ENCODE results near the gene NR5A1. TPM values are rescaled to one million over a fixed set of nuclear protein-coding genes. Genes with fewer than 3 reads are reported as not detected.

The NR5A1 gene
- total RNA-seq, 2 donors from 2014 or later: not detected

GRCh38 chr9:124456341-124457078 is 50.7 kb downstream of the NR5A1 start:
- peaks cover 5% of the 10 kb centered on the region for H3K27me3 Mint-ChIP-seq
- H3K36me3 Mint-ChIP-seq (ENCODE audit: low read depth): no peaks in the 10 kb centered on the region
- no peaks in the 10 kb centered on the region for H3K4me1 Mint-ChIP-seq
- no peak for ATAC-seq (replicated peaks)
- H3K9me3 Mint-ChIP-seq: no peaks in the 10 kb centered on the region
- H3K27ac Mint-ChIP-seq: no peak overlapping the region
- H3K4me3 Mint-ChIP-seq: no peak overlapping the region

DNA sequence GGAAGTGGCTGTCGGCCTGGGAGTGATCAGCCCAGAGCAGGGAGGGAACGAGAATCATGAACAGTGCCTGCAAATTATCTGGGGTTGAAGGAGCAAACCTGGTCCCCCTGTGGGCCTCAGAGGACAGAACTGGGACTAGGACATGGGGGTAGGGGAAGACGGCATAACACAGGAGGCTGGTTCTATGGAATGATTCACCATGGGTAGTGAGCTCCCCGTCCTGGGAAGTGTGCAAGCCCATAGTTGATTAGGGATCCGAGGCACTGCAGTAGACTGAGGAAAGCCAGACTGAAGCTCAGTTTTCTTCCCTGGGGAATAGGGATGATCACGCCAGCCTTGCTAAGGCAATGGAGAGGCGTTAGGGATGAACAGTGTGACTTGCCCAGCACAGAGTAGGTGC is 51.4 kb downstream of the NR5A1 start:
- H3K9me3 Mint-ChIP-seq: no peaks in the 10 kb centered on the region
- H3K27me3 Mint-ChIP-seq: peaks cover 10% of the 10 kb centered on the region
- H3K27ac Mint-ChIP-seq: no peak overlapping the region
- no peaks in the 10 kb centered on the region for H3K36me3 Mint-ChIP-seq (ENCODE audit: low read depth)
- no peak for ATAC-seq (replicated peaks)
- no peak overlapping the region for H3K4me3 Mint-ChIP-seq
- no peaks in the 10 kb centered on the region for H3K4me1 Mint-ChIP-seq

DNA sequence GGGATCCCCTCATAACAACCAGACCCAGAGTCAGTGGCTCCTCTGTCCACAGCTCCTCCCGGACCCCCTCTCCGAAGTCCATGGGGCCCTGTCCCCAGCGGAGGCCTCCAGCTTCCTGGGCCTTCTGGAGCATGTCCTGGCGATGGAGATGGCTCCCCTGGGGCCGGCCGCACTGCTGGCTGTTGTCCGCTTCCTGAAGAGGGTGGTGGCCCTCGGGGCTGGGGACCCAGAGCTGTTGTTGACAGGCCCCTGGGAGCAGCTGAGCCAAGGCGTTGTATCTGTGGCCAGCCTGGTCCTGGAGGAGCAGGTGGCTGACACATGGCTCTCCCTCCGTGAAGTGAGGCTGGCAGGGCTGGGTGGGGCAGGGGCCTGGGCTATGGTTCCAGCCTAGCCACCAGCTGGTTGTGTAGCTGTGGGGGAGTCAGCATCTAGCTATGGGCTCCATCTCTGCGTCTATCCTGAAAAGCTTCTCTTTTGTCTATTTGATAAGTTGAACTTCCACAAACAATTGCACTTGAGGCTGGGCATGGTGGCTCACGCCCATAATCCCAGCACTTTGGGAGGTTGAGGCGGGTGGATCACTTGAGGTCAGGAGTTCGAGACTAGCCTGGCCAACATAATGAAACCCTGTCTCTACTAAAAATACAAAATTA is 52.3 kb downstream of the NR5A1 start:
- no peak overlapping the region for H3K27ac Mint-ChIP-seq

DNA sequence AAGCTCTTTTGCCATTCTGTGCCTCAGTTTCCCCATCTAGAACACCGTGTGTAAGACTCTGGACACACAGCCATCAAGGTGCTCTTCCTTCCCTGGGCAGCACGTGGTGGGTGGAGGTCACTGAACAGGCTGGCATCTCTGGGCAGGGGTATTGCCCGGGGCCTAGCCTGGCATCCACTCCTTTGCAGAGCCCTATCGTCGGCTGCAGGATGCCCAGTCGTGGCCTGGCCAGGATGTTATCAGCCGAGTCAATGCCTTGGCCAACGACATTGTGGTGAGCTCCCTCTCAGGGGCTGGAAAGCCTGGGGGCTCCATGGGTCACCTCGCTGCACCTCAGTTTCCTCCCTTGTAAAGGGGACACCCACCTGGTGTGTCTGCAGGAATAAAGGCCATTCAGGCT is 52.9 kb downstream of the NR5A1 start:
- Mint-ChIP-seq H3K27me3 (peaks cover 14% of the 10 kb centered on the region), H3K27ac (no peak overlapping the region), H3K4me1 (no peaks in the 10 kb centered on the region), H3K9me3 (no peaks in the 10 kb centered on the region), H3K36me3 (ENCODE audit: low read depth) (no peaks in the 10 kb centered on the region), H3K4me3 (no peak overlapping the region)
- ATAC-seq (replicated peaks): no peak

More for the DNA sequence above, 52.3 kb downstream of the NR5A1 start:
- Mint-ChIP-seq H3K27me3 (peaks cover 11% of the 10 kb centered on the region), H3K9me3 (no peaks in the 10 kb centered on the region), H3K4me1 (no peaks in the 10 kb centered on the region), H3K36me3 (ENCODE audit: low read depth) (no peaks in the 10 kb centered on the region), H3K4me3 (no peak overlapping the region)
- no peak for ATAC-seq (replicated peaks)

GRCh38 chr9:124453586-124454191 is 53.5 kb downstream of the NR5A1 start:
- Mint-ChIP-seq H3K27ac (no peak overlapping the region), H3K4me1 (no peaks in the 10 kb centered on the region), H3K36me3 (ENCODE audit: low read depth) (no peaks in the 10 kb centered on the region), H3K4me3 (no peak overlapping the region), H3K9me3 (no peaks in the 10 kb centered on the region), H3K27me3 (peaks cover 14% of the 10 kb centered on the region)
- ATAC-seq (replicated peaks): no peak

- H3K4me1 Mint-ChIP-seq: no peaks in the 10 kb centered on the region
- no peak overlapping the region for H3K4me3 Mint-ChIP-seq
- H3K27me3 Mint-ChIP-seq: peaks cover 14% of the 10 kb centered on the region
- H3K36me3 Mint-ChIP-seq (ENCODE audit: low read depth): no peaks in the 10 kb centered on the region
- no peaks in the 10 kb centered on the region for H3K9me3 Mint-ChIP-seq
- no peak overlapping the region for H3K27ac Mint-ChIP-seq
- ATAC-seq (replicated peaks): no peak
Observed at GRCh38 chr9:124452841-124453585, 54.2 kb downstream of the NR5A1 start.

GRCh38 chr9:124452326-124452725 is 54.9 kb downstream of the NR5A1 start:
- H3K9me3 Mint-ChIP-seq: no peaks in the 10 kb centered on the region
- no peak for ATAC-seq (replicated peaks)
- peaks cover 15% of the 10 kb centered on the region for H3K27me3 Mint-ChIP-seq
- H3K4me1 Mint-ChIP-seq: no peaks in the 10 kb centered on the region
- H3K36me3 Mint-ChIP-seq (ENCODE audit: low read depth): no peaks in the 10 kb centered on the region
- no peak overlapping the region for H3K4me3 Mint-ChIP-seq
- no peak overlapping the region for H3K27ac Mint-ChIP-seq

- no peaks in the 10 kb centered on the region for H3K9me3 Mint-ChIP-seq
- no peak overlapping the region for H3K4me3 Mint-ChIP-seq
- ATAC-seq (replicated peaks): no peak
- H3K4me1 Mint-ChIP-seq: no peaks in the 10 kb centered on the region
- no peaks in the 10 kb centered on the region for H3K36me3 Mint-ChIP-seq (ENCODE audit: low read depth)
- H3K27me3 Mint-ChIP-seq: peaks cover 19% of the 10 kb centered on the region
- H3K27ac Mint-ChIP-seq: no peak overlapping the region
Observed at GRCh38 chr9:124450931-124451661, 56.1 kb downstream of the NR5A1 start.

DNA sequence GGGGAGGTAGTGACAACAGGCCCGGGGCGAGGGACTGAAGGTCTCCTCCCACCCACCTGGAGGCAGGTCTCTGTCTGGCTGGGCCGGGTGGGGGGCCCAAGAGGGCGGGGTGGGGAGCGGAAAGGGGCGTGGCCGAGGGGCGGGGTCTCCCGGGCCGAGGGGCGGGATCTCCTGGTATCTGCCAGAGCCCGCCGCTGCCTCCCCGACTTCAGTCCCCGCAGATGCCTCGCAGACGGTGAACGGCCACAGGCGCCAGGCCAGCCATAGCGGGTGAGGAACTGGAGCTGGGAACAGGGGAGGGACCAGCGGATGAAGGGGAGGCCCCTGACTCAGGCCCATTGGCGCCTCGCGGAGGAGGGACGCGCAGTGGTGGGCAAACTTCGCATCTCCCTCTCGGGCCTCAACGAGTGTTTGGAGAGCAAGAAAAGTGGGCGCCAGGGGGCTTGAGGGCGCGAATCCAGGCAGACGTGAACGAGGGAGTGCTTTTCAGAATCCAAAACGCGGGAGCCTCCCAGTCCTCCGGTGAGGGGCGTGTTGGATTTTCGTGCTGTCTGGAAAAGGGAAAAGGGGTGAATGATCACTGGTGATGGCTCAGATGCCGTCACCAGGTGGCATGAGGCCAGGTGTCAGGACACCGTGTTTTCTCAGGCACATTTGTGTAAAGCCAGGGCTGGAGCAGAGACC is 56.8 kb downstream of the NR5A1 start, which contains the start of gene ADGRD2:
Gene ADGRD2, plus strand, starts transcription at position 211 of the 684 bp plus-strand sequence. CDS start 1,216 bp downstream, outside the sequence.
- Mint-ChIP-seq H3K4me1 (no peaks in the 10 kb centered on the region), H3K4me3 (no peak within 1 kb of the TSS), H3K27me3 (peaks cover 19% of the 10 kb centered on the region), H3K9me3 (no peaks in the 10 kb centered on the region), H3K36me3 (ENCODE audit: low read depth) (no peaks in the 10 kb centered on the region), H3K27ac (no peak within 1 kb of the TSS)
- no peak for ATAC-seq (replicated peaks)

GRCh38 chr9:124449381-124450151 is 57.6 kb downstream of the NR5A1 start:
- Mint-ChIP-seq H3K4me3 (no peak overlapping the region), H3K4me1 (no peaks in the 10 kb centered on the region), H3K27me3 (peaks cover 19% of the 10 kb centered on the region), H3K9me3 (no peaks in the 10 kb centered on the region), H3K27ac (no peak overlapping the region), H3K36me3 (ENCODE audit: low read depth) (no peaks in the 10 kb centered on the region)
- ATAC-seq (replicated peaks): no peak

- no peak overlapping the region for H3K4me3 Mint-ChIP-seq
- no peaks in the 10 kb centered on the region for H3K9me3 Mint-ChIP-seq
- H3K4me1 Mint-ChIP-seq: no peaks in the 10 kb centered on the region
- no peak for ATAC-seq (replicated peaks)
- no peak overlapping the region for H3K27ac Mint-ChIP-seq
- peaks cover 23% of the 10 kb centered on the region for H3K27me3 Mint-ChIP-seq
- H3K36me3 Mint-ChIP-seq (ENCODE audit: low read depth): no peaks in the 10 kb centered on the region
Observed at GRCh38 chr9:124448019-124448418, 59.2 kb downstream of the NR5A1 start.

DNA sequence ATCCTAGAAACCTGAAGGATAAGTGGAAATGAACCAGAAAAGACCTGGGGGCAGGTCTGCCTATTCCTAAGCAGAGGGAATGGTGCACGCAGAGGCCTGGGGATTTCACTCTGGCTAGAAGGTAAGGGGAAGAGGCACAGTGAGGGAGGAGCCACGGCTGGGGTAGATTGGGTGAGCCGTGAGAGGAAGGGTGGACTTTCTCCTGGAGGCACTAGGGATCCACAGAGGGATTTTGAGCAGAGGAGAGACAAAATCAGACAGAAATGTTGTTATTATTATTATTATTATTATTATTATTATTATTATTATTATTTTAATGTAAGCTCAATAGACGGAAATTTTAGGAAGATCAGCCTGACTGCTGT is 59.9 kb downstream of the NR5A1 start:
- Mint-ChIP-seq H3K4me3 (no peak overlapping the region), H3K27ac (no peak overlapping the region), H3K36me3 (ENCODE audit: low read depth) (no peaks in the 10 kb centered on the region), H3K9me3 (no peaks in the 10 kb centered on the region), H3K4me1 (no peaks in the 10 kb centered on the region), H3K27me3 (peaks cover 23% of the 10 kb centered on the region)
- no peak for ATAC-seq (replicated peaks)

DNA sequence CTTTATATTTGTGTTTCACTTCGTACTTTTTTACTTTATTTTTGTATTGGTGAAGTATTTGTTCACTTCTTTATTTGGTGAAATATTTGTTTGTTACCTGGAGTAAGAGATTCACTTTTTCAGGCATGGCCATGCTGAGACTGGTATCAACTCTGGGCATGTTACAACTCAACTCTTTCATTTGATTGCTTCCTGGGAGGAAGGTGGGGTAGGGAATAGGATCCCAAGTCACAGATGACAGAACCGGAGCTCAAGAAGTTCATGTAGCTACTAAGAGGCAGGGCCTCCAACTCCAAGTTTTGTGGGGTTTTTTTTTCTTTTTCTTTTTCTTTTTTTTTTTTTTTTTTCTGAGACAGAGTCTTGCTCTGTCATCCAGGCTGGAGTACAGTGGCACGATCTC is 63.0 kb downstream of the NR5A1 start:
- no peaks in the 10 kb centered on the region for H3K36me3 Mint-ChIP-seq (ENCODE audit: low read depth)
- H3K27ac Mint-ChIP-seq: no peak overlapping the region
- no peaks in the 10 kb centered on the region for H3K9me3 Mint-ChIP-seq
- H3K4me1 Mint-ChIP-seq: no peaks in the 10 kb centered on the region
- H3K4me3 Mint-ChIP-seq: no peak overlapping the region
- no peak for ATAC-seq (replicated peaks)
- H3K27me3 Mint-ChIP-seq: peaks cover 22% of the 10 kb centered on the region

Data from activated T-helper 17 cell treated with anti-CD3 and anti-CD28 coated beads, Interleukin-2, amount 50 U/mL, for 72 hours (primary cell).